ENCODE data around the gene FAAH.

- no peak for TF ChIP-seq EZH2phosphoT487 (IDR thresholded peaks at IDR 0.05)
- no peak for TF ChIP-seq CTCF (IDR thresholded peaks at IDR 0.05)
These were observed 58.8 kb downstream of the FAAH start for GRCh38 chr1:46452931-46453325.

Data from neural progenitor cell (in vitro differentiated cells).